IMR-90 (cell line): ENCODE measurements around the gene TLK2.

Experiments used
- CEBPB ChIP-seq: IDR thresholded peaks from 2 replicates; pipeline ENCODE4 v1.6.1; 2012; ENCODE audit warnings: low read depth, low read length, improper control_type of control experiment
- CTCF ChIP-seq: conservative IDR thresholded peaks from 2 replicates; pipeline ENCODE4 v1.5.1; 2012; ENCODE audit warnings: mild to moderate bottlenecking, low read depth, low read length, improper control_type of control experiment
- FOS ChIP-seq: fragments of 150-350 bp; IDR thresholded peaks from 2 replicates; pipeline ENCODE4 v1.6.1; 2016; ENCODE audit warnings: low read depth, low read length
- MXI1 ChIP-seq: IDR thresholded peaks from 2 replicates; pipeline ENCODE4 v1.6.1; 2012; ENCODE audit warnings: low read depth, mild to moderate bottlenecking, low read length, moderate library complexity, borderline replicate concordance
- NFE2L2 ChIP-seq: fragments of 150-350 bp; IDR thresholded peaks from 2 replicates; pipeline ENCODE4 v1.6.1; 2016; ENCODE audit warnings: low read depth, mild to moderate bottlenecking, low read length
- POLR2A ChIP-seq: IDR thresholded peaks from 2 replicates; pipeline ENCODE4 v1.6.1; 2012; ENCODE audit warnings: mild to moderate bottlenecking, low read depth, low read length
- RAD21 ChIP-seq: IDR thresholded peaks from 2 replicates; pipeline ENCODE4 v1.6.1; 2012; ENCODE audit warnings: low read length, improper control_type of control experiment
- RCOR1 ChIP-seq: IDR thresholded peaks from 2 replicates; pipeline ENCODE4 v1.6.1; 2012; ENCODE audit warnings: mild to moderate bottlenecking, low read length, improper control_type of control experiment; ENCODE audit not compliant: insufficient replicate concordance
- RFX5 ChIP-seq: IDR thresholded peaks from 2 replicates; pipeline ENCODE4 v1.8.0; 2012; ENCODE audit warnings: low read depth, mild to moderate bottlenecking, low read length, moderate library complexity
- USF2 ChIP-seq: fragments of 150-350 bp; IDR thresholded peaks from 2 replicates; pipeline ENCODE4 v1.6.1; 2017; ENCODE audit warnings: mild to moderate bottlenecking, antibody characterized with exemption, low read length, low read depth

DNA sequence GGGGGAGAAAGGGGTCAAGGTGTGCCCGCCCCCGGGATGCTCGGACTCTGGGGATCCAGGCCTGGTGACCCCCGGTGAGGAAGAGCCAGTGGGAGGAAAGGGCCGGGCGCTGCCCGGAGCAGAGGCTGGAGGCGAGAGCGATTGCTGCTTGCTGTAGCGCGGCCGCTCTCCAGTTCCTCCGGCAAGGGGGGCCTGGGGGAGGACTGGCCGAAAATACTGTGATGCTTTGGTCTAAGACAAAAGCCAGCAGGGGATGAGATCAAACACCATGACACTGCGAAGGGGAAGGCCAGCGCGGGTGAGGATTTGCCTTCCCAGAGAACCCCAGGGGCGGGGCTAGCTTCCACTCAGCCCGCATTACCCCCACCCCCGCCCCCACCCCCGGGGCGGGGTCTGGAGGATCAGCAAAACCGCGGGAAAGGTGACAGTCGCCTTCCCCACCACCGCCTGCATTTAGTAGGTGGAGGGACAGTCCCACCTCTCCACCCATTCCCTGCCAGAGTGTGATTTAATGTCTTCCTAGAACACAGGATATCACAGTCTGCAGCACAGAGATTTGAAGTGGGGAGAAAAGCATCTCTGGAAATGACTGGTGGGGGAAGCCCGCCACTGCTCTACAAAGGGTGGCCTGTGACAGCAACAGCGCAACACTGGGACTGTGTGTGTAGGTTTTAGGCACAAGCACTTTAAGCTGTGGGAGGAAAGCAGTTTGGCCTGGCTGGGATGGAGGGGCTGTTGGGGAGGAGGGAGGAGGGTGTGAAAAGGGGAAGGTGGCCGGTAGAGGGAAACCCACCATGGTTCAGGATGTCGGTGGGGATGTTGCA lies 174.6 kb downstream of the TLK2 start:
- no peak for TF ChIP-seq POLR2A
- TF ChIP-seq CEBPB = no peak
- no peak for TF ChIP-seq MXI1
- no peak for TF ChIP-seq CTCF
- no peak for TF ChIP-seq RFX5
- no peak for TF ChIP-seq FOS
- TF ChIP-seq NFE2L2 = no peak
- no peak for TF ChIP-seq RAD21
- TF ChIP-seq USF2 = no peak
- TF ChIP-seq RCOR1 = no peak
